ENCODE measurements around the gene PSMD1.
A peak's percentile ranks its signal among the peaks of the same experiment; 100 is the strongest.

PSMD1 gene

DNA sequence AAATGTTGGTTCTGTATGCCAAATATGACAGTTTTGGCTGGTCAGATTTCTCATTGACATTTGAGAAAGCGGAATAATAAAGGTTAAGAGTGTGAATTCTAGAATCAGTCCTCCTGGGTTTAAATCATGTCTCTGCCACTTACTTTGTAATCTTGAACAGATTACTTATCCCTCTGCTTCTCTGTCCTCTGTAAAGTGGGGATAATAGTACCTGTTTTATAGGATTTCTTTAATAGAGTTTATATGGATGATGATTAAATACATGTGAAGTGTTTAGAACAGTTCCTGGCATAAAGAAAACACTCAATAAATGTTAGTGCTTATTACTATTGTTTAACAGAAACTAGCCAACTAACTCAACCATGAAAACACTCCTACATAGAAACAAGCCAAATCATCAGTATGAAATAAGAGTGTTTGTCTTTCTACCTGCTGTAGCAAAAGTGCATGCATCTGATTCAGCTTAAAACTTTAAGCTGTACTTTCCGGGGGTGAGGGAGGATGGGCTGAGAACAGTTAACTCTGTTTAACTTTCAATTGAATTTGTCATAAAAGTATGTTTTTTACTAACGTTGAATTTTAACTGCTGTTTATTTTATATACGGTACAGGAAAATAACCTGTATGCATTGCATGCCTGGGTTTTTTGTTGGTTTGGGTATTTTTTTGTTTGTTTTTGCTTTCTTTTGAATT, 61.4 kb downstream of the PSMD1 start:
- Mint-ChIP-seq H3K36me3 (ENCODE audit: low read depth) (peaks cover 9% of the 10 kb centered on the region), H3K9me3 (no peaks in the 10 kb centered on the region), H3K27me3 (ENCODE audit: low read depth, poor library complexity) (no peaks in the 10 kb centered on the region), H3K4me3 (peak overlapping the region; percentile 41), H3K27ac (peak overlapping the region; percentile 85), H3K4me1 (peaks cover 34% of the 10 kb centered on the region)
- no peak for DNase-seq
- TF ChIP-seq, protein P1, sequence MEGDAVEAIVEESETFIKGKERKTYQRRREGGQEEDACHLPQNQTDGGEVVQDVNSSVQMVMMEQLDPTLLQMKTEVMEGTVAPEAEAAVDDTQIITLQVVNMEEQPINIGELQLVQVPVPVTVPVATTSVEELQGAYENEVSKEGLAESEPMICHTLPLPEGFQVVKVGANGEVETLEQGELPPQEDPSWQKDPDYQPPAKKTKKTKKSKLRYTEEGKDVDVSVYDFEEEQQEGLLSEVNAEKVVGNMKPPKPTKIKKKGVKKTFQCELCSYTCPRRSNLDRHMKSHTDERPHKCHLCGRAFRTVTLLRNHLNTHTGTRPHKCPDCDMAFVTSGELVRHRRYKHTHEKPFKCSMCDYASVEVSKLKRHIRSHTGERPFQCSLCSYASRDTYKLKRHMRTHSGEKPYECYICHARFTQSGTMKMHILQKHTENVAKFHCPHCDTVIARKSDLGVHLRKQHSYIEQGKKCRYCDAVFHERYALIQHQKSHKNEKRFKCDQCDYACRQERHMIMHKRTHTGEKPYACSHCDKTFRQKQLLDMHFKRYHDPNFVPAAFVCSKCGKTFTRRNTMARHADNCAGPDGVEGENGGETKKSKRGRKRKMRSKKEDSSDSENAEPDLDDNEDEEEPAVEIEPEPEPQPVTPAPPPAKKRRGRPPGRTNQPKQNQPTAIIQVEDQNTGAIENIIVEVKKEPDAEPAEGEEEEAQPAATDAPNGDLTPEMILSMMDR (IDR thresholded peaks at IDR 0.05), result no peak

DNA sequence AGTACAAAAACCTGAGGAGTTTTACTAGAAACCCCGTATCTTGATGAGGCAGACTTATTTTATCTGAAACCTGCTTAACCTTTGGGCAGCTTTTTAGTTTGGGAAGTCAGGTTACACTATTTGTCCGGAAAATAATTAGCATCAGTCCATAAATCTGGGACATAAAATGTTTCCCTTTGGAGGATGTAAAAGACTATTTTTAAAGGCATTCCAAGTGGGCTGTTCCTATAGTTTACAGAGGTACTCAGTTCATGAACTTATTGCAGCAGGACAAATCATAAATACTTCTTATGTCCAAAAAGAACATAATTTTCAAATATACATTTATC, 61.9 kb downstream of the PSMD1 start:
- peaks cover 39% of the 10 kb centered on the region for H3K4me1 Mint-ChIP-seq
- TF ChIP-seq, protein P1 (IDR thresholded peaks at IDR 0.05), result no peak
- no peaks in the 10 kb centered on the region for H3K27me3 Mint-ChIP-seq (ENCODE audit: low read depth, poor library complexity)
- H3K36me3 Mint-ChIP-seq (ENCODE audit: low read depth), result peaks cover 5% of the 10 kb centered on the region
- no peaks in the 10 kb centered on the region for H3K9me3 Mint-ChIP-seq
- no peak for DNase-seq
- peak overlapping the region; percentile 85 for H3K27ac Mint-ChIP-seq
- H3K4me3 Mint-ChIP-seq, result peak overlapping the region; percentile 41

GRCh38 chr2:231123362-231123898, 66.8 kb downstream of the PSMD1 start:
- H3K27ac Mint-ChIP-seq, result peak overlapping the region; percentile 87
- no peaks in the 10 kb centered on the region for H3K9me3 Mint-ChIP-seq
- peak overlapping the region; percentile 31 for H3K4me3 Mint-ChIP-seq
- no peak for DNase-seq
- TF ChIP-seq, protein P1 (IDR thresholded peaks at IDR 0.05), result no peak
- peaks cover 65% of the 10 kb centered on the region for H3K4me1 Mint-ChIP-seq
- H3K36me3 Mint-ChIP-seq (ENCODE audit: low read depth), result peaks cover 13% of the 10 kb centered on the region
- no peaks in the 10 kb centered on the region for H3K27me3 Mint-ChIP-seq (ENCODE audit: low read depth, poor library complexity)

- peak within 1 kb of the TSS; percentile 51 for H3K4me3 Mint-ChIP-seq
- H3K9me3 Mint-ChIP-seq, result no peaks in the 10 kb centered on the region
- no peaks in the 10 kb centered on the region for H3K27me3 Mint-ChIP-seq (ENCODE audit: low read depth, poor library complexity)
- H3K36me3 Mint-ChIP-seq (ENCODE audit: low read depth), result peaks cover 13% of the 10 kb centered on the region
- no peak for DNase-seq
- TF ChIP-seq, protein P1 (IDR thresholded peaks at IDR 0.05), result no peak
- H3K4me1 Mint-ChIP-seq, result peaks cover 58% of the 10 kb centered on the region
- H3K27ac Mint-ChIP-seq, result peak within 1 kb of the TSS; percentile 87
Measured at GRCh38 chr2:231124838-231125568, 68.3 kb downstream of the PSMD1 start, which contains the start of gene HTR2B. HTR2B (minus strand) TSS chr2:231125042; CDS start chr2:231123764, 1,278 bp downstream.

DNA sequence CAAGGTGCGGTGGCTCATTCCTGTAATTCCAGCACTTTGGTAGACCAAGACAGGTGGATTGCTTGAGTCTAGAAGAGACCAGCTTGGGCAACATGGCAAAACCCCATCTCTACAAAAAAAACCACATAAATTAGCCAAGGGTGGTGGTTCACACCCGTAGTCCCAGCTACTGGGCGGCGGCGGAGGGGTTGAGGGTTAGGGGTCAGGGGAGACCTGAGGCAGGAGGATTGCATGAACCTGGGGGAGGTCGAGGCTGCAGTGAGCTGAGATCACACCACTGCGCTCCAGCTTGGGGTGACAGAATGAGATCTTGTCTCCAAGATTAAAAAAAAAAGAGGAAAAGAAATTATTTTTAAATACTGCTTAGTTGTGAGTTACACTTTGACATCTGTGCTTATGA, 69.5 kb downstream of the PSMD1 start:
- Mint-ChIP-seq H3K27me3 (ENCODE audit: low read depth, poor library complexity) (no peaks in the 10 kb centered on the region), H3K9me3 (no peaks in the 10 kb centered on the region), H3K36me3 (ENCODE audit: low read depth) (peaks cover 9% of the 10 kb centered on the region), H3K4me1 (peaks cover 62% of the 10 kb centered on the region), H3K27ac (peak overlapping the region; percentile 87), H3K4me3 (peak overlapping the region; percentile 18)
- TF ChIP-seq, protein P1 (IDR thresholded peaks at IDR 0.05), result no peak
- no peak for DNase-seq

All from nephron progenitor cell (in vitro differentiated cells).